ENCODE results near the gene RIOK1. TPM values are rescaled to one million over a fixed set of nuclear protein-coding genes. Genes with fewer than 3 reads are reported as not detected.

The RIOK1 gene
- total RNA-seq, 1 experiment from 2014 or later, result 36.8 TPM

- Histone ChIP-seq H3K4me1 (ENCODE audit: low read length) (no peaks in the 10 kb centered on the region), H3K79me2 (ENCODE audit: low read length) (no peaks in the 10 kb centered on the region), H3K9me3 (ENCODE audit: low read length) (no peaks in the 10 kb centered on the region), H3K36me3 (ENCODE audit: insufficient read depth, low read length) (no peaks in the 10 kb centered on the region), H2AFZ (ENCODE audit: low read length) (no peak overlapping the region), H3K9me2 (replicated peaks; ENCODE audit: insufficient read depth, low read length) (no peaks in the 10 kb centered on the region), H4K20me1 (ENCODE audit: insufficient read depth, low read depth, low read length) (no peaks in the 10 kb centered on the region), H3K4me3 (ENCODE audit: low read length) (no peak overlapping the region), H3K9ac (ENCODE audit: low read length) (no peak overlapping the region), H3K27ac (ENCODE audit: low read length) (no peak overlapping the region), H3K4me2 (ENCODE audit: low read depth, low read length, poor library complexity, severe bottlenecking) (no peak overlapping the region), H3K27me3 (ENCODE audit: low read length) (no peaks in the 10 kb centered on the region)
- no peak for DNase-seq
Measured at GRCh38 chr6:7425808-7426190, 36.2 kb downstream of the RIOK1 start.

DNA sequence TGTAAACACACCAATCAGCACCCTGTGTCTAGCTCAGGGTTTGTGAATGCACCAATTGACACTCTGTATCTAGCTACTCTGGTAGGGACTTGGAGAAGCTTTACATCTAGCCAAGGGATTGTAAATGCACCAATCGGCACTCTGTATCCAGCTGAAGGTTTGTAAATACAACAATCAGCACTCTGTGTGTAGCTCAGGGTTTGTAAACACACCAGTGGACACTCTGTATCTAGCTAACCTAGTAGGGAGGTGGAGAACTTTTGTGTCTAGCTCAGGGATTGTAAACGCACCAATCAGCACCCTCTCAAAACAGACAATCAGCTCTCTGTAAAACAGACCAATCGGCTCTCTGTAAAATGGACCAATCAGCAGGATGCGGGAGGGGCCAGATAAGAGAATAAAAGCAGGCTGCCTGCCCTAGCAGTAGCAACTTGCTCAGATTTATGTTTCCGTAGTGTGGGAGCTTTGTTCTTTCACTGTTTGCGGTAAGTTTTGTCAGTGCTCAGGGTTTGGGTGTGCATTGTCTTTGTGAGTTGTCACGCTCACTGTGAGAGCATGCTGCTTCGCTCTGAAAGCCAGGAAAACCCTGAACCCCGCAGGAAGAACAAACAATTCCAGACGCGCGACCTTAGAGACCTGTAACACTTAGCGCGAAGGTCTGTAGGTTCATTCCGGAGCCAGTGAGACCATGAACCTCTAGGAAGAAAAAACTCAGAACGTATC lies 37.0 kb downstream of the RIOK1 start:
- no peak overlapping the region for H2AFZ ChIP-seq (ENCODE audit: low read length)
- no peak overlapping the region for H3K9ac ChIP-seq (ENCODE audit: low read length)
- H3K9me3 ChIP-seq (ENCODE audit: low read length), result no peaks in the 10 kb centered on the region
- no peaks in the 10 kb centered on the region for H4K20me1 ChIP-seq (ENCODE audit: insufficient read depth, low read depth, low read length)
- no peaks in the 10 kb centered on the region for H3K27me3 ChIP-seq (ENCODE audit: low read length)
- no peaks in the 10 kb centered on the region for H3K79me2 ChIP-seq (ENCODE audit: low read length)
- H3K4me3 ChIP-seq (ENCODE audit: low read length), result no peak overlapping the region
- no peaks in the 10 kb centered on the region for H3K4me1 ChIP-seq (ENCODE audit: low read length)
- no peak overlapping the region for H3K27ac ChIP-seq (ENCODE audit: low read length)
- no peak for DNase-seq
- no peaks in the 10 kb centered on the region for H3K36me3 ChIP-seq (ENCODE audit: insufficient read depth, low read length)
- no peak overlapping the region for H3K4me2 ChIP-seq (ENCODE audit: low read depth, low read length, poor library complexity, severe bottlenecking)
- no peaks in the 10 kb centered on the region for H3K9me2 ChIP-seq (replicated peaks; ENCODE audit: insufficient read depth, low read length)

- Histone ChIP-seq H4K20me1 (ENCODE audit: insufficient read depth, low read depth, low read length) (no peaks in the 10 kb centered on the region), H3K4me2 (ENCODE audit: low read depth, low read length, poor library complexity, severe bottlenecking) (no peak overlapping the region), H3K27ac (ENCODE audit: low read length) (no peak overlapping the region), H3K79me2 (ENCODE audit: low read length) (no peaks in the 10 kb centered on the region), H3K4me1 (ENCODE audit: low read length) (no peaks in the 10 kb centered on the region), H3K9ac (ENCODE audit: low read length) (no peak overlapping the region), H3K27me3 (ENCODE audit: low read length) (no peaks in the 10 kb centered on the region), H3K36me3 (ENCODE audit: insufficient read depth, low read length) (no peaks in the 10 kb centered on the region), H3K9me3 (ENCODE audit: low read length) (no peaks in the 10 kb centered on the region), H3K9me2 (replicated peaks; ENCODE audit: insufficient read depth, low read length) (no peaks in the 10 kb centered on the region), H2AFZ (ENCODE audit: low read length) (no peak overlapping the region), H3K4me3 (ENCODE audit: low read length) (no peak overlapping the region)
- no peak for DNase-seq
Measured at GRCh38 chr6:7431313-7431673, 41.7 kb downstream of the RIOK1 start.

DNA sequence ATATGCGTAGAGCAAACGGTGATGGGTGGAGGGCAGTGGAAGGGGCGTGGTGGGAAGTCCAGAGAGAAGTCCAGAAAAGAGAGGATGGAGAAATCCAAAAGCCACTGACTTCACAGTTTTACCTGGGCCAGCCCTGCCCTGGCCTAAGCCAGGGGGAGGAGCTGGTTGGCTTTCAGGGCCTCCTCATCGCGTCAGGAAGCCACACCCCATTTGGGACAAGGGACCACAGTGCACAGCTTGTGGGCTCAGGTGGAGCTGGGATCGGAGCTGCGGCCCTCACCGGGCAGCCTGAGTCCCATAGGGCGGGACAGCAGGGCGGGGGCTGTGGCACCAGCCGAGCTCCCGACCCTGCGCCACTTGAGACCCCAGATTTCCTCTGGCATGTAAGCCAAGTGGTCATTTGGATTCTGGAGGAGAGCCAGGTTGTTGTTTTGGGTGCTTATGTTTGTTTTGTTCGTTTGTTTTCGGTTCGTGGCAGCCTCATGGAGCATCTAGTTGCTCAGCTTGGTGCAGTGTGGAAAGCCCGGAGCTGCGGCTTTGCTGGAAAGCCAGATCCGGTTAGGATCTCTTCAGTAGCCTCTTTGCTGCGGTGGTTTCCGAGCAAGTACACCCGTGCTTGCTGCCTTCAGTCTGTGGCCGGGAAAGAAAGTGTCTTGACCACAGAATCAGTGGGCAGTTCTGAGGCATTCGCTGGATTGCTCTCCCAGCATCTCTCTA lies 42.2 kb downstream of the RIOK1 start:
- no peak overlapping the region for H3K4me2 ChIP-seq (ENCODE audit: low read depth, low read length, poor library complexity, severe bottlenecking)
- no peak overlapping the region for H2AFZ ChIP-seq (ENCODE audit: low read length)
- no peaks in the 10 kb centered on the region for H3K79me2 ChIP-seq (ENCODE audit: low read length)
- DNase-seq, result no peak
- no peaks in the 10 kb centered on the region for H3K9me2 ChIP-seq (replicated peaks; ENCODE audit: insufficient read depth, low read length)
- no peaks in the 10 kb centered on the region for H4K20me1 ChIP-seq (ENCODE audit: insufficient read depth, low read depth, low read length)
- H3K4me1 ChIP-seq (ENCODE audit: low read length), result no peaks in the 10 kb centered on the region
- H3K9me3 ChIP-seq (ENCODE audit: low read length), result no peaks in the 10 kb centered on the region
- no peak overlapping the region for H3K4me3 ChIP-seq (ENCODE audit: low read length)
- H3K9ac ChIP-seq (ENCODE audit: low read length), result no peak overlapping the region
- H3K27me3 ChIP-seq (ENCODE audit: low read length), result no peaks in the 10 kb centered on the region
- no peak overlapping the region for H3K27ac ChIP-seq (ENCODE audit: low read length)
- no peaks in the 10 kb centered on the region for H3K36me3 ChIP-seq (ENCODE audit: insufficient read depth, low read length)

DNA sequence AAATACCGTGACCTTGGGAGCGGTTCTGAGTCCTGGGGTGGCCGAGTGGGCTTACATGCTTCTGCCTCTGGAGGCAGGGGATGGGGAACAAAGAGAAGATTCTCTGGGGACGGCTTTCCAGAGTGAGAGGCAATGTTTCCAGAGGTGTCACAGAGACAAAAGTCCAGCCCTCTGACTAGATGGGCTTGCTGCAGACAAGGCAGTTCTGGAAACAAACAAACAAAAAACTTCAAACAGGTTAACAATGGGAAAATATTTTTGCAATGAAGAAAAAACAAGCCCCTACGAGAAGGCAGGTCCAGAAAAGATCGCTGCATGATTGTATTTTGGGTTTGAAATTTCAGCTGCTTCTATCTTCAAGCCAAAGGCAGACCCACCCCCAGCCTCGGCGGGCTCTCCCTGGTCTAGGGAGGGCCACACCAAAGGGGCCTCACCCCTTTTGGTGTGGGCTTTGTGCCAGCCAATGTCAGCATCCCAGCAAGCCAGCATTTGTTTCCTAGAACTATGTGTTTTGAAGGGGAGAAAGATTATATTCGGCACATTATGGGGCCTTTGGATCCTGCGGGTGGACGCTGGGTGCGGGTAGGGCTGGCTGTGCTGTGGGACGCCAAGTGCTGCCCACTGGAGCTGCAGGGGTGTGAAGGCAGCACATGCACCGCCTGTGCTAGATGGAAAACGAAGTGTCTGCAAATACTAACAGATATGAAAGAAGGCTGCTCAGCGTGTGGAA lies 42.9 kb downstream of the RIOK1 start:
- no peaks in the 10 kb centered on the region for H3K4me1 ChIP-seq (ENCODE audit: low read length)
- H3K9me2 ChIP-seq (replicated peaks; ENCODE audit: insufficient read depth, low read length), result no peaks in the 10 kb centered on the region
- H3K27ac ChIP-seq (ENCODE audit: low read length), result no peak overlapping the region
- no peaks in the 10 kb centered on the region for H4K20me1 ChIP-seq (ENCODE audit: insufficient read depth, low read depth, low read length)
- no peaks in the 10 kb centered on the region for H3K27me3 ChIP-seq (ENCODE audit: low read length)
- H3K4me2 ChIP-seq (ENCODE audit: low read depth, low read length, poor library complexity, severe bottlenecking), result no peak overlapping the region
- no peak overlapping the region for H3K9ac ChIP-seq (ENCODE audit: low read length)
- no peak for DNase-seq
- H3K9me3 ChIP-seq (ENCODE audit: low read length), result no peaks in the 10 kb centered on the region
- no peaks in the 10 kb centered on the region for H3K36me3 ChIP-seq (ENCODE audit: insufficient read depth, low read length)
- no peak overlapping the region for H3K4me3 ChIP-seq (ENCODE audit: low read length)
- H3K79me2 ChIP-seq (ENCODE audit: low read length), result no peaks in the 10 kb centered on the region
- H2AFZ ChIP-seq (ENCODE audit: low read length), result no peak overlapping the region

DNA sequence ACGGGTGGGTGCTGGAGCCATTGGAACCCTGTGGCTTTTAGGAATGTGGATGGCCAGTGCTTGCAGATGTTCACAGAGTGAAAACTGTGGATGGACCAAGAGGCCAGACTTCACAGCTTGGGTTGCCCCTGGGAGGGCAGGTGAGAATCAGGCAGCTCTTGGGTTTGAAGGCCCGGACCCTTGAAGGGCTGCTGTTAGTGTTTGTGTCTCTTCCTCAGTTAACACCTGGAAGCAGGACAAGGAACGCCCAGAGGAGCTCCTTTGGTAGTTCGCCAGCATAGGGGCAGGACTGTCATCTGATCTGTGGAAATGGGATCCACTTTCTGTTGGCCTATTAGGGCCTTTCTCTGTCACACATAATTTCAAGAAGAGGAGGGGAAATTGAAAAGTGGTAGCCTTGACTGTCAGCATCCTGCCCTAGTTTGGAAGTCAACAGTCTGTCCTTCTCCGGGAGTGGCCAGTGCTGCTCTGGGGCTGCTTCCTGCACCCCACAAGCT lies 43.6 kb downstream of the RIOK1 start:
- H2AFZ ChIP-seq (ENCODE audit: low read length), result no peak overlapping the region
- H3K36me3 ChIP-seq (ENCODE audit: insufficient read depth, low read length), result no peaks in the 10 kb centered on the region
- no peak for DNase-seq
- no peaks in the 10 kb centered on the region for H3K27me3 ChIP-seq (ENCODE audit: low read length)
- H3K4me2 ChIP-seq (ENCODE audit: low read depth, low read length, poor library complexity, severe bottlenecking), result no peak overlapping the region
- H3K9me2 ChIP-seq (replicated peaks; ENCODE audit: insufficient read depth, low read length), result no peaks in the 10 kb centered on the region
- H3K27ac ChIP-seq (ENCODE audit: low read length), result no peak overlapping the region
- H3K9me3 ChIP-seq (ENCODE audit: low read length), result no peaks in the 10 kb centered on the region
- H3K79me2 ChIP-seq (ENCODE audit: low read length), result no peaks in the 10 kb centered on the region
- H3K4me3 ChIP-seq (ENCODE audit: low read length), result no peak overlapping the region
- no peaks in the 10 kb centered on the region for H3K4me1 ChIP-seq (ENCODE audit: low read length)
- H4K20me1 ChIP-seq (ENCODE audit: insufficient read depth, low read depth, low read length), result no peaks in the 10 kb centered on the region
- no peak overlapping the region for H3K9ac ChIP-seq (ENCODE audit: low read length)

GRCh38 chr6:7434672-7435071 lies 45.1 kb downstream of the RIOK1 start:
- Histone ChIP-seq H3K27me3 (ENCODE audit: low read length) (no peaks in the 10 kb centered on the region), H3K9me3 (ENCODE audit: low read length) (no peaks in the 10 kb centered on the region), H3K4me2 (ENCODE audit: low read depth, low read length, poor library complexity, severe bottlenecking) (no peak overlapping the region), H4K20me1 (ENCODE audit: insufficient read depth, low read depth, low read length) (no peaks in the 10 kb centered on the region), H3K4me3 (ENCODE audit: low read length) (no peak overlapping the region), H3K36me3 (ENCODE audit: insufficient read depth, low read length) (no peaks in the 10 kb centered on the region), H3K9me2 (replicated peaks; ENCODE audit: insufficient read depth, low read length) (no peaks in the 10 kb centered on the region), H3K9ac (ENCODE audit: low read length) (no peak overlapping the region), H3K27ac (ENCODE audit: low read length) (no peak overlapping the region), H3K79me2 (ENCODE audit: low read length) (no peaks in the 10 kb centered on the region), H3K4me1 (ENCODE audit: low read length) (peaks cover 11% of the 10 kb centered on the region), H2AFZ (ENCODE audit: low read length) (no peak overlapping the region)
- no peak for DNase-seq

DNA sequence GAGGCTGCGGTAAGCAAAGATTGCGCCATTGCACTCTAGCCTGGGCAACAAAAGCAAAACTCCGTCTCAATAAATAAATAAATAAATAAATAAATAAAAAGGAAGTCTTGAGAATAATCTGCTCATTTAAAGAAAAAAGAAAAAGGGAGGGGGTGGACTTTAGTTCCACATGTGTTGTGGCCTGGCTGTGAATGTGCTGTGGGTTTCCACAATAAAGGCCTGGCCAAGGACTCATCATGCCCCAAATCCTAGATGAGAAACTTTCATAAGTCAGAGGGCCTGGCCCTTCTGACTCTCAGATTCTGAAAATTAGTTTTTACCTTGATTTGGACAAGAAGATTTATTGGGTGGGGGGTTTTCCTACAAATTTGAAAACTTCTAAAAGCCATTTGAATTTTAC lies 48.4 kb downstream of the RIOK1 start:
- DNase-seq, result no peak
- Histone ChIP-seq H3K79me2 (ENCODE audit: low read length) (no peaks in the 10 kb centered on the region), H3K27ac (ENCODE audit: low read length) (no peak overlapping the region), H3K9me3 (ENCODE audit: low read length) (no peaks in the 10 kb centered on the region), H3K36me3 (ENCODE audit: insufficient read depth, low read length) (no peaks in the 10 kb centered on the region), H3K4me3 (ENCODE audit: low read length) (no peak overlapping the region), H4K20me1 (ENCODE audit: insufficient read depth, low read depth, low read length) (no peaks in the 10 kb centered on the region), H3K4me1 (ENCODE audit: low read length) (peaks cover 14% of the 10 kb centered on the region), H3K4me2 (ENCODE audit: low read depth, low read length, poor library complexity, severe bottlenecking) (no peak overlapping the region), H2AFZ (ENCODE audit: low read length) (no peak overlapping the region), H3K27me3 (ENCODE audit: low read length) (no peaks in the 10 kb centered on the region), H3K9me2 (replicated peaks; ENCODE audit: insufficient read depth, low read length) (no peaks in the 10 kb centered on the region), H3K9ac (ENCODE audit: low read length) (no peak overlapping the region)

Data from Karpas-422 (cell line).